Skeletal muscle tissue (tissue), 4 donors: ENCODE data around the gene TTC31. TPM values are rescaled to one million over a fixed set of nuclear protein-coding genes. Genes with fewer than 3 reads are reported as not detected.
"Not testable (repeated sequence)": the region's sequence is repeated elsewhere in the genome, so short reads cannot be mapped to it uniquely, and the experiment has no call there.

Experiments
- H3K27ac ChIP-seq: one replicate; pipeline ENCODE4 v1.7.0; 2013; ENCODE audit warnings: mild to moderate bottlenecking, low read depth, low read length, inconsistent platforms
- H3K27me3 ChIP-seq, 3 donors: one replicate each; pipeline ENCODE4 v1.7.0; 2013; ENCODE audit warnings: low read length in 3 of 3; ENCODE audit not compliant: control insufficient read depth in 3 of 3, insufficient read depth in 3 of 3
- H3K36me3 ChIP-seq, 3 donors: one replicate each; pipeline ENCODE4 v1.7.0; 2013; ENCODE audit warnings: low read length in 3 of 3; ENCODE audit not compliant: control insufficient read depth in 3 of 3, insufficient read depth in 3 of 3
- H3K4me1 ChIP-seq, 3 donors: one replicate each; pipeline ENCODE4 v1.7.0; 2013; ENCODE audit warnings: low read length in 3 of 3, mild to moderate bottlenecking in 3 of 3; ENCODE audit not compliant: control insufficient read depth in 3 of 3, insufficient read depth in 3 of 3
- H3K4me3 ChIP-seq, 3 donors: one replicate each; pipeline ENCODE4 v1.7.0; 2013; ENCODE audit warnings: low read length in 3 of 3
- H3K9ac ChIP-seq, 3 donors: one replicate each; pipeline ENCODE4 v1.7.0; 2013; ENCODE audit warnings: low read length in 3 of 3, mild to moderate bottlenecking in 3 of 3, moderate library complexity in 2 of 3, low read depth in 1 of 3
- H3K9me3 ChIP-seq, 3 donors: one replicate each; pipeline ENCODE4 v1.7.0; 2013; ENCODE audit warnings: low read length in 3 of 3; ENCODE audit not compliant: control insufficient read depth in 3 of 3
- total RNA-seq: library from RNA; depleted of rRNA; stranded (reverse); fragments of >200 nt; gene quantifications from one replicate; pipeline ENCODE4 v1.2.3, GENCODE V29; 2014
- donor health status: Osteomylitis.

Gene TTC31
- total RNA-seq, 1 donor from 2014 or later = 4.2 TPM

- Histone ChIP-seq H3K9ac (peak within 1 kb of the TSS; percentile 72 to 85 (median 81)), H3K36me3 (no peaks in the 10 kb centered on the region), H3K4me3 (peak within 1 kb of the TSS; percentile 78 to 85 (median 80)), H3K27me3 (peaks cover 0 to 37% (median 30%) of the 10 kb centered on the region in 3 donors), H3K9me3 (no peaks in the 10 kb centered on the region), H3K4me1 (peaks cover 21 to 33% (median 32%) of the 10 kb centered on the region in 3 donors), H3K27ac (peak within 1 kb of the TSS; percentile 76)
These were observed 41.0 kb upstream of the TTC31 start, which contains the start of gene RTKN for GRCh38 chr2:74441690-74442482. Gene RTKN, minus strand, starts transcription at chr2:74441937. Its CDS starts 121 bp downstream, at chr2:74441816.

- peak overlapping the region in 1 of 3 donors; percentile 54 for H3K4me3 ChIP-seq
- H3K27me3 ChIP-seq = peaks cover 0 to 37% (median 30%) of the 10 kb centered on the region in 3 donors
- not testable (repeated sequence) for H3K27ac ChIP-seq, H3K9ac ChIP-seq, H3K9me3 ChIP-seq, H3K36me3 ChIP-seq
- peaks cover 21 to 33% (median 32%) of the 10 kb centered on the region in 3 donors for H3K4me1 ChIP-seq
These were observed 40.2 kb upstream of the TTC31 start for GRCh38 chr2:74442483-74443297.

- peaks cover 10 to 22% (median 20%) of the 10 kb centered on the region in 3 donors for H3K4me1 ChIP-seq
- no peaks in the 10 kb centered on the region for H3K9me3 ChIP-seq
- H3K27ac ChIP-seq = no peak overlapping the region
- no peak overlapping the region for H3K4me3 ChIP-seq
- H3K36me3 ChIP-seq = no peaks in the 10 kb centered on the region
- H3K27me3 ChIP-seq = peaks cover 0 to 29% (median 28%) of the 10 kb centered on the region in 3 donors
- H3K9ac ChIP-seq = no peak overlapping the region
These were observed 38.2 kb upstream of the TTC31 start for GRCh38 chr2:74444498-74445318.

- peaks cover 0 to 6% (median 3%) of the 10 kb centered on the region in 3 donors for H3K27me3 ChIP-seq
- no peaks in the 10 kb centered on the region for H3K36me3 ChIP-seq
- H3K27ac ChIP-seq = no peak overlapping the region
- no peak overlapping the region for H3K4me3 ChIP-seq
- H3K9me3 ChIP-seq = no peaks in the 10 kb centered on the region
- H3K9ac ChIP-seq = no peak overlapping the region
- no peaks in the 10 kb centered on the region for H3K4me1 ChIP-seq
These were observed 35.5 kb upstream of the TTC31 start for GRCh38 chr2:74447230-74447999.

- no peaks in the 10 kb centered on the region for H3K27me3 ChIP-seq
- no peaks in the 10 kb centered on the region for H3K9me3 ChIP-seq
- H3K9ac ChIP-seq = no peak overlapping the region
- no peak overlapping the region for H3K27ac ChIP-seq
- no peaks in the 10 kb centered on the region for H3K36me3 ChIP-seq
- H3K4me1 ChIP-seq = no peaks in the 10 kb centered on the region
- no peak overlapping the region for H3K4me3 ChIP-seq
These were observed 34.1 kb upstream of the TTC31 start for GRCh38 chr2:74448771-74449170.

GRCh38 chr2:74450570-74451190 is 32.2 kb upstream of the TTC31 start:
- no peak overlapping the region for H3K4me3 ChIP-seq
- H3K4me1 ChIP-seq = peaks cover 7 to 11% (median 7%) of the 10 kb centered on the region in 3 donors
- no peaks in the 10 kb centered on the region for H3K9me3 ChIP-seq
- no peak overlapping the region for H3K9ac ChIP-seq
- H3K27ac ChIP-seq = no peak overlapping the region
- no peaks in the 10 kb centered on the region for H3K27me3 ChIP-seq
- H3K36me3 ChIP-seq = no peaks in the 10 kb centered on the region

- H3K4me3 ChIP-seq = peak within 1 kb of the TSS; percentile 86 to 97 (median 89)
- peak within 1 kb of the TSS; percentile 37 for H3K27ac ChIP-seq
- H3K4me1 ChIP-seq = peaks cover 26 to 41% (median 35%) of the 10 kb centered on the region in 3 donors
- peaks cover 0 to 3% (median 3%) of the 10 kb centered on the region in 3 donors for H3K36me3 ChIP-seq
- H3K9ac ChIP-seq = peak within 1 kb of the TSS; percentile 71 to 89 (median 88)
- H3K9me3 ChIP-seq = no peaks in the 10 kb centered on the region
- no peaks in the 10 kb centered on the region for H3K27me3 ChIP-seq
These were observed 28.0 kb upstream of the TTC31 start, which contains the start of gene INO80B for GRCh38 chr2:74454654-74455511. Gene INO80B, plus strand, starts transcription at chr2:74455087. Its CDS starts 30 bp downstream, at chr2:74455117.

- H3K4me1 ChIP-seq = peaks cover 26 to 41% (median 35%) of the 10 kb centered on the region in 3 donors
- H3K27me3 ChIP-seq = no peaks in the 10 kb centered on the region
- no peaks in the 10 kb centered on the region for H3K9me3 ChIP-seq
- peak overlapping the region; percentile 71 to 93 (median 92) for H3K4me3 ChIP-seq
- H3K27ac ChIP-seq = peak overlapping the region; percentile 92
- H3K9ac ChIP-seq = peak overlapping the region; percentile 60 to 95 (median 75)
- H3K36me3 ChIP-seq = peaks cover 11 to 13% (median 13%) of the 10 kb centered on the region in 3 donors
These were observed 25.7 kb upstream of the TTC31 start for GRCh38 chr2:74457129-74457548.
